ENCODE results near the gene EBF4.

EBF4 gene

GRCh38 chr20:2778602-2779321 is 86.2 kb downstream of the EBF4 start:
- Histone ChIP-seq H3K9ac (no peak overlapping the region), H3K4me2 (ENCODE audit: low read length) (no peak overlapping the region), H3K27me3 (ENCODE audit: control insufficient read depth, insufficient read depth, low read length) (no peaks in the 10 kb centered on the region), H3K9me3 (ENCODE audit: control insufficient read depth, low read length) (no peaks in the 10 kb centered on the region), H3K79me2 (no peaks in the 10 kb centered on the region), H2AFZ (no peak overlapping the region), H3K4me3 (ENCODE audit: low read depth, low read length) (no peak overlapping the region), H3K36me3 (ENCODE audit: control insufficient read depth, insufficient read depth, low read length) (no peaks in the 10 kb centered on the region), H3K4me1 (peaks cover 5% of the 10 kb centered on the region), H3K27ac (no peak overlapping the region)
- TF ChIP-seq CTCF (IDR thresholded peaks at IDR 0.05): no peak

DNA sequence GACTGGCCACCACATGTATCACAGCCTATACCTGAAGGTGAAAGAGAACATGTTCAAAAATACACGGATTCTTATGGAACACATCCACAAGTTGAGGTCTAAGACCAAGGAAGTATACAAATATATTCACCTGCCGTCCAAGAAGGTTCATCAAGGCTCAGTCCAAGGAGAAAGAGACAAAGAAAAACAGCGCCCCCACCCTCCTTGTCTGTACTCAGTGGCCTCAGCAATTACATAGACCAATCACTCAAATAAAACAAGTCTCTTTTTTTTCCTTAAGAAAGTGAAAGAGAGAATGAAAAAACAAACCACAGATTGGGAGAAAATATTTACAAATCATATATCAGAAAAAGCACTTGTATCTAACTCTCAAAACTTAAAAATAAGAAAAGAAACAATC is 88.4 kb downstream of the EBF4 start:
- no peaks in the 10 kb centered on the region for H3K79me2 ChIP-seq
- peaks cover 5% of the 10 kb centered on the region for H3K4me1 ChIP-seq
- no peak overlapping the region for H2AFZ ChIP-seq
- H3K36me3 ChIP-seq (ENCODE audit: control insufficient read depth, insufficient read depth, low read length): no peaks in the 10 kb centered on the region
- no peak overlapping the region for H3K27ac ChIP-seq
- TF ChIP-seq CTCF (IDR thresholded peaks at IDR 0.05): no peak
- no peaks in the 10 kb centered on the region for H3K27me3 ChIP-seq (ENCODE audit: control insufficient read depth, insufficient read depth, low read length)
- H3K9me3 ChIP-seq (ENCODE audit: control insufficient read depth, low read length): no peaks in the 10 kb centered on the region
- H3K4me3 ChIP-seq (ENCODE audit: low read depth, low read length): no peak overlapping the region
- no peak overlapping the region for H3K9ac ChIP-seq
- H3K4me2 ChIP-seq (ENCODE audit: low read length): no peak overlapping the region

DNA sequence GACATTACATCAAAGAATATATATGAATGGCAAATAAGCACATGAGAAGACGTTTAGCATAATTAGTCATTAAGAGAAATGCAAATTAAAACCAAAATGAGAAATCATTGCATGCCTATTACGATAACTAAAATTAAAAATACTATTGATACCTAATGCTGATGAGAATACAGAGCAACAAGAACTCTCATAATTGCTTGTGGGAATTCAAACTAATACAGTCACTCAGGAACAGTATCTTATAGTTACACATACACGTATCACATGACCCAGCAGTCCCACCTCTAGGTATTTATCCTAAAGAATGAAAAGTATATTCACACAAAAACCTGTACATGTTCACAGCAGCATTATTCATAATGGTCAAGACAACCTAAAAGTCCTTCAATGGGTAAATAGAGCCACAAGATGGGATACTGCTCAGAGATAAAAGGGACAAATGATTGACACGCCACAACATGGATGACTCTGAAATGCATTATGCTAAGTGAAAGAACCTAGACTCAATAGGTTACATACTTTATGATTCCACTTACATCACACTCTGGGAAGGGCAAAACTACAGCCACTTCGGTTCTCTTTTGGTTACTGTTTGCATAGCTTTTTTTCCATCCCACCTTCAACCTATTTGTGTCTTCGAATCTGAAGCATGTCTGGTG is 91.5 kb downstream of the EBF4 start:
- no peak overlapping the region for H3K4me3 ChIP-seq (ENCODE audit: low read depth, low read length)
- no peaks in the 10 kb centered on the region for H3K79me2 ChIP-seq
- no peak overlapping the region for H3K9ac ChIP-seq
- H3K9me3 ChIP-seq (ENCODE audit: control insufficient read depth, low read length): no peaks in the 10 kb centered on the region
- H3K27ac ChIP-seq: no peak overlapping the region
- H3K4me2 ChIP-seq (ENCODE audit: low read length): no peak overlapping the region
- H3K4me1 ChIP-seq: peaks cover 5% of the 10 kb centered on the region
- no peak for TF ChIP-seq CTCF (IDR thresholded peaks at IDR 0.05)
- H2AFZ ChIP-seq: no peak overlapping the region
- no peaks in the 10 kb centered on the region for H3K27me3 ChIP-seq (ENCODE audit: control insufficient read depth, insufficient read depth, low read length)
- H3K36me3 ChIP-seq (ENCODE audit: control insufficient read depth, insufficient read depth, low read length): no peaks in the 10 kb centered on the region

DNA sequence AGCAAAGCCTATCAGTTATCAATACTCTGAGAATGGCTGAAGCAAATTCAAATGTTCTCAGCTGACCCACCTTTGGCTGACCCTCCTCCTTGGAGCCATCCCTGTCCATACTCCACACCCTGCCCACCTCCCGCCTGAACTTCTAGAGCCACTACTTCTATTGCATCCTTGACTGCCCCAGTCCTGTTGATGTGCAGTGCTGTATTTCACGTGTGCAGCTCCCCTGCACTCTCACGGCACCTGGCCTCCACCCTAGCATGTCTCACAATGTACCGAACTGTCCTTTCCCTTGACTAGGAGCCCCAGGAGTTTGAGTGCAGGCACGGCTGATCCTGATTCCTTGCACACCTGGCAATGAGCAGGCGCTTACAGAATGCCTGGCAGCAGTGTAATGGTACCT is 100.9 kb downstream of the EBF4 start:
- no peaks in the 10 kb centered on the region for H3K79me2 ChIP-seq
- H3K9me3 ChIP-seq (ENCODE audit: control insufficient read depth, low read length): no peaks in the 10 kb centered on the region
- H2AFZ ChIP-seq: no peak overlapping the region
- TF ChIP-seq CTCF (IDR thresholded peaks at IDR 0.05): no peak
- no peak overlapping the region for H3K4me3 ChIP-seq (ENCODE audit: low read depth, low read length)
- H3K4me2 ChIP-seq (ENCODE audit: low read length): no peak overlapping the region
- no peak overlapping the region for H3K27ac ChIP-seq
- no peaks in the 10 kb centered on the region for H3K36me3 ChIP-seq (ENCODE audit: control insufficient read depth, insufficient read depth, low read length)
- no peaks in the 10 kb centered on the region for H3K27me3 ChIP-seq (ENCODE audit: control insufficient read depth, insufficient read depth, low read length)
- no peaks in the 10 kb centered on the region for H3K4me1 ChIP-seq
- no peak overlapping the region for H3K9ac ChIP-seq
